Ecto neural progenitor cell (in vitro differentiated cells): ENCODE data around the gene NKIRAS1.
"Not testable (repeated sequence)": the region's sequence is repeated elsewhere in the genome, so short reads cannot be mapped to it uniquely, and the experiment has no call there.

Experiments used
- DNase-seq: peaks from one replicate; pipeline ENCODE4 v3.0.0-alpha.2; 2018; ENCODE audit warnings: low spot score

Gene NKIRAS1

DNA sequence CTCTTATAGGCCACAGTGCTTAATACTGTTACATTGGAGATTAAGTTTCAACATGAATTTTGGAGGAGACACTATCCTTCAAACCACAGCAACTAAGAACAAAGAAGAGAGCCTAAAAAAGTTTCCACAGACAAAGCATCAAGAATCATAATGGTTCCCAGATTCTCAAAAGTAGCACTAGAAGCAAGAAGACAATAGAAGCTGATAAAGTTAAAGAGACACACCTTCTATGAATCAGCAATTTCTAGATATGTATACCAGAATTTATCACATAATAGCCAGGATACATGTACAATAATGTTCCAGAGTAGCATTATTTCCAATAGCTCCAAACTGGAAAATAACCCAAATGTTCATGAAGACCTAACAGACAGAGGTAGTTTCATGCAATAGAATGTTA, 12.2 kb downstream of the NKIRAS1 start:
- no peak for DNase-seq

DNA sequence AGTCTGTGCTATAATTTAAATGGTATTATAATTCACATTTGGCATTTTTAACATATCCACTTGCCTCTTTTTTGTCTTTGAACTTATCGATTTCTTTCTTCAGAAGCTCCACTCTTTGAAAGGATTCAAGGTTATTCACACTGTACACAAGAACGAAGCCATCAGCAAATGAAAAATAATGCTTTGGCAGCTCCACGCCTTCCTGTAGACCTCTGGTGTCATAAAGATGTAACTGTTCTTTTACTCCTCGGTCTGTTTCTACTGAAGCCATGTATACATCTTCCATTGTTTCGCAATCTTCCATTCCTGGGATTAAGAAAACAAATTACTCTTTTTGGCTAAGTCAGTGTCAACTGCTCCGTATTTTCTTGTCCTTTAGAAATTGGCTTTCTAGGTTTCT, 16.0 kb downstream of the NKIRAS1 start:
- DNase-seq, result no peak

DNA sequence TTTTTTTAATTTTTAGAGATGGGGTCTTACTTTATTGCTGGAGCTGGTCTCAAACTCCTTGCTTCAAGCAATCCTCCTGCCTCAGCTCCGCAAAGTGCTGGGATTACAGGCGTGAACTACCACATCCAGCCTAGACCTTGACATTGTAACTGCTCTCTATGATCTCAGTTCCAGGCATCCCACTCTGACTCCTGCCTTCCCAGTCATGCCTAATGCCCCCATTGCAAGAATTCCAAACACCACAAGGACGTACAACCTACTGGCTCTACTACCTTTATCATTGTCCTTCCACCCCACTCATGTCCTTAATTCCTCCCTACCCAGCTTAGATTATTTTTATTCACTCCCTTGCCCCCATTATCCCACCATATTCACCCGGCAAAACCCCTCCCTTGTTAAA, 21.6 kb downstream of the NKIRAS1 start:
- DNase-seq, result no peak

DNA sequence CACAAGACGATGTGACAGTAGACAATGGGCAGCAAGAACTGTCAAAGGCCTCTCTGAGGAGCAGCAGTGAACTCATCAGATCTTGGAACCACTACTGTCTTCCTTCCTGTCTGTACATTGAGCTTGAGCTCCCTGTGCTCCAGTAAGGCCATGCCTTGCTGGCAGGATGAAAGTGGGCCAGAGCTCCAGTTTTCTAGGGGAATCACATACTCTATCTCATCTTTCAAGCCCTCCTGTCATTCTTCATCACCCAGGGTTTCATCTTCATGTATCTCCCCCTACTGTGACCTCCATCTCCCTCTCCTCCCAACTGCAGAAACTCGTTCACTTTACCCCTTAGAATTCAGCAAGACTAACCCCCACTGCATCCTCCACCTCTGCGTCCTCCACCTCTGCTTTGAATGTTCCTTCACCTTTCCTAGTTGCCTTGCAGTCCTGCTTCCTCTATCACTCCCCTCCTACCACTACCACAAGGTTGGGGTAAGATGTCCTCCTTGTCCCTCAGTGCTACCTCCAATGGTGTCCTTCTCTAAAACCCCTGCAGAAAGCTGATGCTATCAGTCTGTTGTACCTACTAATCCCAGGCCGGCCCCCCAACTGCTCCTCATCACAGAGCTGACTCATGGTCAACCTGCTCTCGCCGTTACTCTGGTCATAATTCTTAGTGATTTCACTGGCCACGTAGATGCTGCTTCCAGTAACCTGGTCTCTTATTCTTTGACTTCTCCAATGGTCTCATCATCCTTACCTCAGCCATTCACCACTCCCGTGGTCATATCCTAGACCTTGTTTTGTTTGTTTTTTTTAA, 22.3 kb downstream of the NKIRAS1 start:
- DNase-seq, result no peak

DNA sequence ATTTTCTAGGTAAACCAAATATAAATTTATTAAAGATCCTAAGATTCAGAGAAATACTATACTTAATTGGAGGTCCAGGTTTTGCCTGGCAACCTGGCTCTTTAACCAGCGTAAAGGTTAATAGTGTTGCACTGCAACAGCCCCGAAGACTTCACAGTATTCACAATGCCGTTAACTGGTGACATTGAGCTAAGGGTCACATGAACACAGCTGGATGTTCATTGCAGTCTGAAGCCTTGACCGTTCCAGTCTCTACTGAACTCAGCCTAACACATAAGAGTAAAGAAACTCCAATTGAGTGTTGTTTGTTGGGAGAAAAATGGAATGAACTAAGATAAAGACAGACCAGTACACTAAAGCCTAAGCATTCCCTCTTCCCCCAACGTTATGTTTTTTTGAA, 26.8 kb downstream of the NKIRAS1 start:
- DNase-seq, result no peak

DNA sequence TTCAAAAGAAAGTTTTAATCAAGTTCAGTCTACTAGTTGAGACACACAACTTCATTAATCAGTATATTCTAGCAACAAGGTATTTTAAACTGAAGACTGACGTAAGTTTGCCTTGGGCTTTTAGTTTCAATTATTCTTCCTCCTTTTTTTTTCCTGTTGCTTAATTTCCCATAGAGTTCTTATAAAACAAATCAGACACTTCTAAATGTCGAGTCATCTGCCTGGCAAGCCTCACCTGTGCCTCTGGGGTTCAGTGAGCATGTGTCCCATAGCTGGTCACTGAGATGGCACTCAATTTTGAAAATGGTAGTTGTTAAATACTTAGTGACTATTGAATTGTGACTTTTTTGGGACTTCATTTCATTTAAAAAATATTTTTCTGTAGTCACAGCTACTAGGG, 27.4 kb downstream of the NKIRAS1 start:
- DNase-seq, result no peak

DNA sequence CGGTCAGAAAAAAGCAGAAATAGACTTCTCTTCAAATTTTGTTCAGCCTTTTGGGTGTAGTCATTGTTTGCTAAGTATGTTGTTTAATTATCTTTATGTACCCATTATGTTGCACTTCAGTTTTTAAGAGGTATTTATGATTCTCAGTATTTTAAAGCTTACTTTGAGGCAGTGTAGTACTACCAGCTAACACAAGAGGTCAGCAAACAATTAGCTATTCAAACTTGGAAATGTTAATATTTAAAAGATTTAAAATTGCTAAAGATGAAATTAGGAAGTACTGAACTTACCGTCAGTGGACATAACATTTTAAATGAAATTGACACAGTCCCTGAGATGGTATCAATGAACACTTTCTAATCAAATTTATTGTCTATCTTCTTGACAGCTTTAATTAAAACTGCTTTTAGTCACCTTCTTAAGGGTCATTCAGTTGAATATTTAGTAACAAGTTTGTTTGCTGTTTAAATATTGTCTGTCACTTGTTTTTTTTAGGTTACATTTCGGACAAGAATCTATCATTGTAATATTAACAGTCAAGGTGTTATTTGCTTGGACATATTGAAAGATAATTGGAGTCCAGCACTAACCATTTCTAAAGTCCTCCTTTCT, 28.1 kb downstream of the NKIRAS1 start:
- no peak for DNase-seq

DNA sequence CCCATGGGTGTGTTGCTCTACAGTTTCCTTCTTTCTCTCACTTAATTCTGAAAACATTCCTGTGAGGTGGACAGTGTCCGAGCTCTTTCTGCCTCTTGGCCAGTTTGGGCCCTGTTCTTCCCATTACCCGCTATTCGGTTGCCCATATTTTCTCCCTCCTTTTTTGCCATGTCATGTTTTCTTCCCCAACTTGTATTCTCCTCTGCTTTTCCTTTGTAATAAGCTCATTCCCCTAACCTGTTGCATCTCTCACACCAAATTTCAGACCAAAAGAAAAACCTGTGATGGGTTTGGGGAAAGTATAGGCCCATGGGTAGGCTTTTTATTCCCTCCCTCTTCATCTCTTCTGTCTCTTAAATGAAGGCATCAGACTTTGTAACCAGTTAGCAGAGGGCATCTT, 30.5 kb downstream of the NKIRAS1 start:
- no peak for DNase-seq

DNA sequence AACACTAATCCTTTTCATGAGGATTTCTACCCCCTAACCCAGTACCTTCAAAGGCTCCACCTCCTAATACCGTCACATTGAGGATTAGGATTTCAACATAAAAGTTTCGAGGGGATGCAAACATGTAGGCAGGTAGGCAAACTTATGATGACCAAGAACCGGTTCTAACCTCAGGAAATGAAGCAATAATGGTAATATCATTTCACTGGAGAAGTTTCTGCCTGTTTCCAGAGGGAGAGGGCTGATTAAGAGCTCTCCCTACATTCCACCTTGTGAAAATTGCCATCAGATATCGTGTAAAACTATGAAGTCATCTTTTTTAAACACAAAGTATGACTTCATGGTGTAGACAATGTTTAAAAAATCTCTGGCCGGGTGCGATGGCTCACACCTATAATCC, 31.6 kb downstream of the NKIRAS1 start:
- no peak for DNase-seq

DNA sequence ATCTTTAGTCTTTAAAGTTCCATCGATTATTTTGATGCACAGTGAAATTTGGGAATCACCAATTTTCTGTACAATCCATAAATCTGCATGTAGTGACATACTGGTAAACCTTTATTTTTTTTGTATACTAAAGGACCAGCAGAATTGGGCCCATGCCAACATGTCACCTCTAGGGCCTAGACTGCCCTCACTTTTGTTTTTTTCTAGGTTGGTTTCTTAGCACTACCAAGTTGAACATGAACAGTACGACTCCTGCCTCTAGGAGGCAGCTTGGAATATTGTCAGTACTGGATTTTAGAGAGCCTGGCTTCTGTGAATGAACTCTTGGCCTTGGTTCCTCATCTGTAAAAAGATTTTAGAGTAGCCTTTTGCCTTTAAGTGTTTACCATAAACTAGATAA, 32.3 kb downstream of the NKIRAS1 start:
- no peak for DNase-seq

DNA sequence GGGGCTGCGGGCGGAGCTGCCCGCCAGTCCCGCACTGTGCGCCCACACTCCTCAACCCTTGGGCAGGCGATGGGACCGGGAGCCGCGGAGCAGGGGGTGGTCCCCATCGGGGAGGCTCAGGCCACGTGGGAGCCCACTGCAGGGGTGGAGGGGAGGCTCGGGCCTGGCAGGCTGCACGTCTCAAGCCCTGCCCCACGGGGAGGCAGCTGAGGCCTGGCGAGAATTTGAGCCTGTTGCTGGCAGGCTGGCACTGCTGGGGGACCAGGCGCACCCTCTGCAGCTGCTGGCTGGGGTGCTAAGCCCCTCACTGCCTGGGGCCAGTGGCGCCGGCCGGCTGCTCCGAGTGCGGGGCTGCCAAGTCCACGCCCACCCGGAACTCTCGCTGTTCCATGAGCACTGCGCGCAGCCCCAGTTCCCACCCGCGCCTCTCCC, 34.3 kb downstream of the NKIRAS1 start:
- no peak for DNase-seq

DNA sequence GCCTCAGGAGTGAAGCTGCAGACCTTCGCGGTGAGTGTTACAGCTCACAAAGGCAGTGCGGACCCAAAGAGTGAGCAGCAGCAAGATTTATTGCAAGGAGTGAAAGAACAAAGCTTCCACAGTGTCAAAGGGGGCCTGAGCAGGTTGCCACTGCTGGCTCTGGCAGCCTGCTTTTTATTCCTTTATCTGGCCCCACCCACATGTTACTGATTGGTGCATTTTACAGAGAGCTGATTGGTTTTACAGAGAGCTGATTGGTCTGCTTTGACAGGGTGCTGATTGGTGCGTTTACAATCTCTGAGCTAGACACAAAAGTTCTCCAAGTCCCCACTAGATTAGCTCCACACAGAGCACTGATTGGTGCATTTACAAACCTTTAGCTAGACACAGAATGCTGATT, 34.8 kb downstream of the NKIRAS1 start:
- DNase-seq, result not testable (repeated sequence)

DNA sequence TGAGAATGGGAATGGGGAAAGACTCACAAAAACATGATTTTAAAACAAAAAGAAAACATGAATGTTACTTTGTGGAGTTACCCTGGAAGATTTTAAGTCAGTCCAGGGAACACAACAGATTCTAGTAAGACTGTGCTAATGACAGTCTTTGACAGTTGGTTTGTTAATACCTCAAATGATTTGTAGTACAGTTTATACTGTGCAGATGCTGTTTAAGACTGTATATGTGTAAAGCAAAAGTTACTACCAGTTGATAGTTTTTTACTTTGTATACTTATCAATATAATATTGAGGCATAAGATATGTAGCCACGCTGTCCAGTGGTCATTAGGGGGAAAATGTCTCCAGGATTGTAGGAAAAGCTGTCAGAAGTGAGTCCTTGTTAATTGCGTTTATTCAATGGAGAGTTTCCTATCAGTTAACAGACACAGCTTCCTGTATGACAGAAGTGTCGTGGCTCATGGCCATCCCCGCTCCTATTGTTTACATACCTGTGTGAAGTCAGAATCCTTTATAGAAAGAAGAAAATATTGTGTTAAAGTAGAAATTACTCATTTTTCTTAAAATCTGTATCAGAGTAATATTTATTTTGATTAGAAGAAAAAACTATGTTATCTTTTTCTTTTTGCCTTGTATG, 36.0 kb downstream of the NKIRAS1 start:
- DNase-seq, result no peak

DNA sequence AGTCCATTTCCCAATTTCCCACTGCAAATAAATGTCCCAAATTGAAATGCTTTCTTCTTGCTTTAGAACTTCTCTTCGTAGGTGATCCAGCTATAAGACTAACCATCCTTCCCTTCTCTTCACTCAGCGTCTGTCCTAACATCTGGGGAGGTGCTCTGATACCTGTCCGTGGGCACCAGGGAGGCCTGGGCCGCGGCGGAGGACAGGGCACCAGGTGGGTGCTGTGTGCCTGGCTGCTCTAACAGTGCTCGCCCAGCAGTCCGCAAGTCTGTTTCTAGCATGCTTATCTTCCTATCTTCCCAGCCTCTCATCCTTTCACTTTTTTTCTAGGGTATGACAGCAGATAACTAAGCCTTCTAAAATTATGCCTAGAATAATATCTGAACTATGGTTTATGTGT, 37.3 kb downstream of the NKIRAS1 start:
- no peak for DNase-seq

DNA sequence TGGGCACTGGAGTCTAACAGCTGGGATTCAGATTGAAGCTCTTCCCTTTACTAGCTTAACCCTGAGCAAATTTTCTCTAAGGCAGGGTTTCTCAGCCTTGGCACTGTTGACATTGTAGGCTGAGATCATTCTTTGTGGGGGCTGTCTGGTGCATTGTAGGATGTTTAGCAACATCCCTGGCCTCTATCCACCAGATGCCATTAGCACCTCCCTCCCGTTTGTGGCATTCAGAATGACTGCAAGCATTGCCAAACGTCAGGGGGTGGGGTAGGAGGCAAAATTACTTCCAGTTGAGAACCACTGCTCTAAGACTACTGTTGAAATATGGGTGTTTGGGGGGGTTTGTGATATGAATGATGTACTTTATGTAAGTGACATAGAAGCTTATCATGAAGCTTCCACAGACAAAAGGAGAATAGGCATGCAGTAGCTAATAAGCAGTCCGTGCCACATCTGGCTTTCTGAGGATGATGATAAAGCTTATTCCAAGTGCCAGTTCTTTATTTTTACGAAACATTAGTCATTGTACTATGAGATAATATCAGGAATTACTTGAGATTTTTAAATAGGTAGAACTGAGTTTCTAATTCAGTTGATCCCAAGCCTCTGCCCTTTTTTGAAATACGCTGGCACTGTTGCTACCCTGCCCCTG, 39.3 kb downstream of the NKIRAS1 start:
- no peak for DNase-seq

DNA sequence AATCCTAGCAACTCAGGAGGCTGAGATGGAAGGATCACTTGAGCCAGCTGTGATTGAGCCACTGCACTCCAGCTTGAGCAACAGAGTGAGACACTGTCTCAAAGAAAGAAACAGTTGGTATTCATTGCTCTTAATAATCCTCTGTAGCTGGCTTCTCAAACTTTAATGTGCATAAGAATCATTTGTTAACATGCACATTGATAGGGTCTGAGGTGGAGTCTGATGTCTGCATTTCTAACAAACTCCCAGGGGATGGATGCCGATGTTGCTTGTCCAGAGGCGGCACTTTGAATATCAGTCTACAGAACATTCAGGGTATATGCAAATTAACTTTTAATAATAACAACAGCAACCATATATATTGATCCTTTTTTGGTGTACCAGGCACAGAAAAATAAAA, 39.9 kb downstream of the NKIRAS1 start:
- no peak for DNase-seq

DNA sequence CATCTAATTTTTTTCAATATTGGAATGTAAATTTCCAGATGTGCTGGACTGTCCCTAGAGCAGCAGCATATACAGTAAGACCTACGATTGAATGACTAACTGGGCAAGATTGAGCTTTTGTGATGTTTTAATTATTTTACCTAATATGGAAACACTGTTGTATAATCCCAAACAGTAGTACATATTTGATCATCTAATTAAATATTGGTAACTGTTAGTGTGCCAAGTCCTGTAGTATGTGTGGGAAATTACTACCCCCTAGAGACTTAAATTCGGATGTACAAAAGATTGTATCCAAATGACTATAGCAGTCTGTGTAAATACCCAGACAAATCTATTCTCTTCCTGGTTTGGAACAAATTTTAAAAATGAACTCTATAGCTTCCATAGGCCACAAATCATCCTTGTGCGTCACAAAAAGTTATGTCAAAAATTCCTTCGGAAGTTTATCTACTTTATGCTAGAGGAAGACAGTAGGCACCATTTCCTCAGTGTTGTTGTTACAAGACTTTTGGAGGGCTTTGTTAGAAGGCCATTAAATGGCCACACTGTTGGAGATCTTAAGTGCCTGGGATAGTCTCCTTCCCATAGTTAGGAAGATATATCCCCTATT, 41.6 kb downstream of the NKIRAS1 start:
- no peak for DNase-seq

DNA sequence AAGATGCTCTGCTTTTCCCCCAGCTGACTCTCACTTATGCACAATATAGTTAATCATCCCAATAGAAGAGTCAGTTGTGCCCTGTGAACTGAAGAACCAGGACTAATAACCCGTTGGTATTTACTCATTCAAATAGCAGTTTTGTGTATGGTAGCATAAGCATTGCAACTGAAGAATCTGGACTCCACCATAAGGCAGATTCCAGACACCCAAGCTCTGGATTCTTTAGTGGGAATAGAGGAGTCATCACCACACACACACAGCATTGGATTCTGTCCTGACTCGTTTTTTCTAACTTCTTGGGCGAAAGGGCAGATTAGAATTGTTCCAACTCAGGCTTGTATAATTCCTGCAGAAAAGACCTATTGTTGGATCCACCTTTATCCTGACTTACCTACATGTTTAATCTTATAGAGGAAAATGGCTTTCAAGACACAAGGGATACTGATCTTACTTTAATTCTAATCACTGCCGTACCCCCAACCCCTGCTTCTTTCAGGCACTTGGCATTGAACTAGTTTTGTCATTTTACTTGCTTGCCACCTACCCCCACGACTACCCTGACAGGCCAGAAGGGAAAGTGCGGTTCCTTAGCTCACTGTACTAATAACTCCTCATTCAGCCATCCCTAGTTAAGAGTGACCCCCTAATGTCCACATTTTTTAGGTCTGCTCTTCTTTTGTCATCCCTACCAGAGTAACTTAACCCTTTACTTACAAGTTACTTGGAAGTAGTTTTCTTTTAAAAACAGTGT, 42.3 kb downstream of the NKIRAS1 start:
- DNase-seq, result no peak

DNA sequence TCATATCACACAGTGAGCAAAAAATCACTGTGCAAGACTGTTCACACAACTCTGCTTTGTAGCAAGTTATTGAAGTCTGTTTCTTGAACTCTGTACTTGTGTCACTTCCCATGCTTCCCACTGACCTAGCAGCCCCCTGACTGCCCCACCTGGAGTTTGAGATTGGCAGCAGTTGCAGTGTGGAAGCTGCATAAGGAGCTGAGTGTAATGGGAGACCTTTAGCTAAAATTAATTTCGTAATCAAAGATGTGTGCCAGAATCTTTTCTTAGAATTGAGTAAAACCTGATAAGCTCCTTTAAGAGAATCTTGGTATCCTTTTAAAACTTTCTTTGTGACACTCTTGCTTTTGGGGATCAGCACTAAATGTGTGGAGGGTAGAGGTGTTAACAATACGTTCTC, 42.8 kb downstream of the NKIRAS1 start:
- DNase-seq, result no peak

DNA sequence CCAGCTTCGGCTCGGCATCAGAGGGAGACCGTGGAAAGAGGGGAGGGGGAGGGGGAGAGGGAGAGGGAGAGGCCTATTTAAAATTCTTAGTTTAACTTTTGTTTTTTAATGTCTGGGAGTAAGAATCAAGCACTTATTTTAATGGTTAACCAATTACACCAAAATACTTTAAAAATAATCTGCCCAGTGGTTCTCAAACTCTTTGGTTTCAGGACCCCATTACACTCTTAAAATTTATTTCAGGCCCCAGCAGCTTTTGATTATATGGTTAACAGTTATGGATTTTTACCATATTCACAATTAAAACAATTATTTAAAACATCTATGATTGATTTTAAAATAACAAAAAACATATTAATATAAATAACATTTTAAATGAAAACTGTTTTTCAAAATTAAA, 44.5 kb downstream of the NKIRAS1 start:
- DNase-seq, result no peak

DNA sequence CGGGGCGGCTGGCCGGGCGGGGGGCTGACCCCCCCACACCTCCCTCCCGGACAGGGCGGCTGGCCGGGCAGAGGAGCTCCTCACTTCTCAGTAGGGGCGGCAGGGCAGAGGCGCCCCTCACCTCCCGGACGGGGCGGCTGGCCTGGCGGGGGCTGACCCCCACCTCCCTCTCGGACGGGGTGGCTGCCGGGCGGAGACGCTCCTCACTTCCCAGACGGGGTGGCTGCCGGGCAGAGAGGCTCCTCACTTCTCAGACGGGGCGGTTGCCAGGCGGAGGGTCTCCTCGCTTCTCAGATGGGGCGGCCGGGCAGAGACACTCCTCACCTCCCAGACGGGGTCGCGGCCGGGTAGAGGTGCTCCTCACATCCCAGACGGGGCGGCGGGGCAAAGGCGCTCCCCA, 45.4 kb downstream of the NKIRAS1 start:
- not testable (repeated sequence) for DNase-seq

DNA sequence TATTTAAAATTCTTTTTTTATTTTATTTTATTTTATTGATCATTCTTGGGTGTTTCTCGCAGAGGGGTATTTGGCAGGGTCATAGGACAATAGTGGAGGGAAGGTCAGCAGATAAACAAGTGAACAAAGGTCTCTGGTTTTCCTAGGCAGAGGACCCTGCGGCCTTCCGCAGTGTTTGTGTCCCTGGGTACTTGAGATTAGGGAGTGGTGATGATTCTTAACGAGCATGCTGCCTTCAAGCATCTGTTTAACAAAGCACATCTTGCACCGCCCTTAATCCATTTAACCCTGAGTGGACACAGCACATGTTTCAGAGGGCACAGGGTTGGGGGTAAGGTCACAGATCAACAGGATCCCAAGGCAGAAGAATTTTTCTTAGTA, 46.1 kb downstream of the NKIRAS1 start:
- not testable (repeated sequence) for DNase-seq
